ENCODE measurements around the gene ANKS1B.

DNA sequence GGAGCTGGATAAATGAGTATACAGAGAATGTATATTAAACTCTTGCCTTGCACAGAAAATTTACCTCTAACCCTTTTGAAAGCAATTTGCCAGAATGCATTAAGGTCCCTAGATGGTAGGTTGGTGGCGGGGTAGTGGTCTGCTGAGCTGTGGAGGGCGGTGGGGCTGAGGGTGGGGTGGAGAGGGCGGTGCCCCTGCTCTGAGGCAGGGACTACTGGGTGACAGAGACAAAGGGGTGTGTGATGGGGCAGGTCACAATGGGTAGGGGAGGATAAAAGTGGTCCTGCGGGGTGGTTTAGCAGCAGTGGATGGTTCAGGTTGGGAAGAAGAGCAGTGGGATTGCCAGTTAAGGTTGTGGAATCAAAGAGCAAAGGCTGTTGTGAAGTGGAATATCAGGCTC is 337.3 kb downstream of the ANKS1B start, which contains the start of gene GARIN6:
- TF ChIP-seq CTCF (IDR thresholded peaks at IDR 0.05) (no peak), POLR2A (IDR thresholded peaks at IDR 0.05) (no peak)
